Left hindlimb (tissue), 1 donor: ENCODE measurements around the gene B3GNT7.
"Not testable (repeated sequence)": the region's sequence is repeated elsewhere in the genome, so short reads cannot be mapped to it uniquely, and the experiment has no call there.

Experiments
- DNase-seq: peaks from one replicate; pipeline ENCODE4 v3.0.0-alpha.2; 2018

Gene B3GNT7

GRCh38 chr2:231430437-231430836 lies 34.9 kb downstream of the B3GNT7 start:
- DNase-seq: not testable (repeated sequence)

GRCh38 chr2:231431606-231432005 lies 36.1 kb downstream of the B3GNT7 start:
- no peak for DNase-seq

- no peak for DNase-seq
Observed at GRCh38 chr2:231433990-231434389, 38.5 kb downstream of the B3GNT7 start.

- DNase-seq: no peak
Observed at GRCh38 chr2:231436957-231437356, 41.4 kb downstream of the B3GNT7 start.

- no peak for DNase-seq
Observed at GRCh38 chr2:231449503-231450054, 54.1 kb downstream of the B3GNT7 start.

- no peak for DNase-seq
Observed at GRCh38 chr2:231450548-231450989, 55.1 kb downstream of the B3GNT7 start.
